Gastroesophageal sphincter (tissue), 3 donors: ENCODE measurements around the gene BGN.

Experiments used
- CTCF ChIP-seq, 4 experiments: fragments of 200-600 bp in 2 of 4; fragments of 450-650 bp in 2 of 4; sonication (generic) in 1 of 4; IDR thresholded peaks; one replicate each; pipeline ENCODE4 v1.5.1; 2017 to 2019; ENCODE audit warnings: antibody characterized with exemption in 4 of 4, mild to moderate bottlenecking in 2 of 4, moderate library complexity in 2 of 4
- POLR2A ChIP-seq, 2 donors: fragments of 450-650 bp; IDR thresholded peaks; one replicate each; pipeline ENCODE4 v1.6.1; 2017; ENCODE audit warnings: antibody characterized with exemption in 2 of 2, mild to moderate bottlenecking in 2 of 2, moderate library complexity in 1 of 2
- POLR2AphosphoS5 ChIP-seq: sonication (generic); formaldehyde crosslinking; IDR thresholded peaks from one replicate; pipeline ENCODE4 v1.6.1; 2017; ENCODE audit warnings: antibody characterized with exemption

DNA sequence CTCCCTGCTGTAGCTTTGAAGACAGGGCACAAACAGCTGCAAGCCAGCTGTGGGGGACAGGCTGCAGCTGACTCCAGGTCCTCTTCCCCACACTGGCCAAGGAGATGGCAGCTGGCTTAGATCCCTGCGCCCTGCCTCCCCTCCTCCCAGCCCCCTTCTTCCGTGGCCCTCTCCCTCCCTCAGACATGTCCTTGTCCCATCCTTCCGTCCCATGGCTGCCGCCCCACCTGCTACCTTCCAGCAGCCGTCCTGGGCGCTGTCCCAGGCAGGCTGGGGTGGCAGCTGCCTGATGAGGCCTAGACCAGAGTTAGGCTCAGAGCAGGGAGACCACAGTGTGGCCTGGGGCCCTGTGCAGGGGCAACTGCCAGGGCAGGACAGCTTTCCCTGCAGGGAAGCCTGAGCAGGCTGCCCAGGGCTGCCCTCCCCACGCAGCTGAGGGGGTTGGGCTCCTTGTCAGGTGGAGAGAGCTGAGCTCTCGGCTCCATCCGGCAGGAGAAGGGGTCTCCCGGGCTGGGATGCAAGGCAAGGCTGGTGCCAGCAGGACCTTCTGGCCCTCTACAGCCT, 3.3 kb upstream of the BGN start:
- TF ChIP-seq CTCF (IDR thresholded peaks at IDR 0.05), result no peak
- no peak for TF ChIP-seq POLR2A (IDR thresholded peaks at IDR 0.05)
- no peak for TF ChIP-seq POLR2AphosphoS5
